AG10803 (cell line): ENCODE results near the gene CST8.

Source experiments
- DNase-seq: peaks from one replicate; pipeline ENCODE4 v3.0.0; 2010; ENCODE audit warnings: low read depth
- H3K4me3 ChIP-seq: 2 replicates; pipeline ENCODE4 v1.5.1; 2011; ENCODE audit warnings: mild to moderate bottlenecking, low read length, control low read depth
- TF ChIP-seq, protein P1 (sequence below): conservative IDR thresholded peaks from 2 replicates; pipeline ENCODE4 v1.5.1; 2011; ENCODE audit warnings: mild to moderate bottlenecking, low read length, control low read depth, inconsistent platforms

CST8 gene

DNA sequence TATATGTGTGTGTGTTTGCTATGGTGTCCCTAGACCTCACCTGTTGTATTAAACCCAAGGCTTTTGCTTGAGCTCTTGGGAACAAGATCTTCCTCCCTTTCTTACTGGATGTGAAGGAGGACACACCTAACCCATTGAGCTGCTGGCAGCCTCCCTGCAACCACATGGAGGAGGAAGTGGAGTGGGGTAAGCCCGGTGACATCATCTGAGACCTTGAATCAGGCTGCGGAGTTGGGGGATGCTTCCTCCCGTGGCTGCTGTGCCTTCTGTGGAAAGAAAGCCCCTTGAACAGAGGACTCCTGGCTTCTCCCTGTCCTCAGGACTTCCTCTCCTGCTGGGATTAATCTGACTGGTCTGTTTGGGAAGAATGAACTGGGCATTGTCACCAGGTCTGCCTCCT lies 41.5 kb upstream of the CST8 start:
- DNase-seq, result peak; percentile 13
- TF ChIP-seq, protein P1, sequence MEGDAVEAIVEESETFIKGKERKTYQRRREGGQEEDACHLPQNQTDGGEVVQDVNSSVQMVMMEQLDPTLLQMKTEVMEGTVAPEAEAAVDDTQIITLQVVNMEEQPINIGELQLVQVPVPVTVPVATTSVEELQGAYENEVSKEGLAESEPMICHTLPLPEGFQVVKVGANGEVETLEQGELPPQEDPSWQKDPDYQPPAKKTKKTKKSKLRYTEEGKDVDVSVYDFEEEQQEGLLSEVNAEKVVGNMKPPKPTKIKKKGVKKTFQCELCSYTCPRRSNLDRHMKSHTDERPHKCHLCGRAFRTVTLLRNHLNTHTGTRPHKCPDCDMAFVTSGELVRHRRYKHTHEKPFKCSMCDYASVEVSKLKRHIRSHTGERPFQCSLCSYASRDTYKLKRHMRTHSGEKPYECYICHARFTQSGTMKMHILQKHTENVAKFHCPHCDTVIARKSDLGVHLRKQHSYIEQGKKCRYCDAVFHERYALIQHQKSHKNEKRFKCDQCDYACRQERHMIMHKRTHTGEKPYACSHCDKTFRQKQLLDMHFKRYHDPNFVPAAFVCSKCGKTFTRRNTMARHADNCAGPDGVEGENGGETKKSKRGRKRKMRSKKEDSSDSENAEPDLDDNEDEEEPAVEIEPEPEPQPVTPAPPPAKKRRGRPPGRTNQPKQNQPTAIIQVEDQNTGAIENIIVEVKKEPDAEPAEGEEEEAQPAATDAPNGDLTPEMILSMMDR, result no peak
- no peak overlapping the region for H3K4me3 ChIP-seq

DNA sequence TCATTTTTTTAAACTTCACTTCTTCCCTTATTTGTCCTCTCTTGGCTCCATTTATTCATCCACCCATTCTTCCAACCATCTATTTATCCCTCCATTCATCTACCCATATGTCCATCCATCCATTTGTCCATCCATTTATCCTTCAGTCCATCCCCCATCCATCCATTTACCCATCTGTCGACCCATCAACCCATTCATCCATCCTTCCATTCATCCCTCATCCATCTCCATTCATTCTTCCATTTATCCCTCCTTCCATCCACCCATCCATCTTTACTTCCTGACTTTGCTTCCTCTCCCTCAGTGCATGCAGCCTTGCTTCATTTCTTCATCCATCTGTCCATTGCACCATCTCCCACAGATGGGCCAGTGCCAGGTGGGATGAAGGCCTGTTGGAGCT lies 40.0 kb upstream of the CST8 start:
- H3K4me3 ChIP-seq, result no peak overlapping the region
- DNase-seq, result no peak
- TF ChIP-seq, protein P1, result no peak

DNA sequence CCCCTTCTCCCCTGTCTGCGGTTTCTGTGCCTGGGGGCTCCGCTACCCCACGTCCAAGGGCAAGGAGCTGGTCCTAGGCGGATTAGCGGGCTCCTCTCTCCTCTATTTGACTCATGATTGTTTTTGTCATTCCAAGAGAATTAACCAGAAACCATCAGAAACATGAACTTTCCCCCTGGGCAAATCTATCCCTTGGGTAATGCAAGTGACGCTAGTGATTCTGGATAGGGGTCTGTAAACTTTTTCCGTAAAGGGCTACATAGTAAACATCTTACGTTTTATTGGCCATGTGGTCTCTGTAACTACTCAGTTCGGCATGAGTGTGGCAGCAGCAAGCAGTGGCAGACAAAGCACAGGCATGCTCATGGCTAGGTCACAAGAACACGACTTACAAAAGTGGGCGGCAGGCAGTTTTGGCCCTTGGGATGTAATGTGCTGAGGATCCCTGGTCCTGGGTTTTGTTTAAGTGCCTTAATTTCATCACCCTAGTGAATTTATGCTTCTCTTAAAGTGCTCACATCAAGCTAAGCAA lies 38.9 kb upstream of the CST8 start:
- TF ChIP-seq, protein P1, result no peak
- DNase-seq, result no peak
- H3K4me3 ChIP-seq, result no peak overlapping the region

DNA sequence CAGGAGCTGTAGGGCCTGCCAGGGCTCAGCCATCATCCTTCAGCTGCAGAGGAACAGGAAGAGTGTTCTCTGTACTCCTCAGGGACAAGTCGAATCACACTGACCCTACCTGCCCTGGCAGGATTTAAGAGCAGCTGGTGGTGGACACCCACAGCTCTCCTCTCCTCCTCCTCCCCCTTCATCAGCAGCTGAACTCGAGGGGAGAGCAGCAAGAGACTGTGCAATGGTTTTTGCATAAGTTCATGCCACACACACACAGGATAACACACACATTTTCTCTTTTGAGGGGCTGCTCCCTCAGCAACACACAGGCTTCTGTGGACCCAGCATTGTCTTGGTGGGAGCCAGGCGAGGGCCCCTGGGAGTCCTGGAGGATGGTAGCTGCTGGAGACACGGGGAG lies 38.1 kb upstream of the CST8 start, which contains the start of gene CST11:
Gene CST11, minus strand, starts transcription at position 101 of the 400 bp plus-strand sequence. Its CDS starts 65 bp downstream, at position 36.
- DNase-seq, result no peak

DNA sequence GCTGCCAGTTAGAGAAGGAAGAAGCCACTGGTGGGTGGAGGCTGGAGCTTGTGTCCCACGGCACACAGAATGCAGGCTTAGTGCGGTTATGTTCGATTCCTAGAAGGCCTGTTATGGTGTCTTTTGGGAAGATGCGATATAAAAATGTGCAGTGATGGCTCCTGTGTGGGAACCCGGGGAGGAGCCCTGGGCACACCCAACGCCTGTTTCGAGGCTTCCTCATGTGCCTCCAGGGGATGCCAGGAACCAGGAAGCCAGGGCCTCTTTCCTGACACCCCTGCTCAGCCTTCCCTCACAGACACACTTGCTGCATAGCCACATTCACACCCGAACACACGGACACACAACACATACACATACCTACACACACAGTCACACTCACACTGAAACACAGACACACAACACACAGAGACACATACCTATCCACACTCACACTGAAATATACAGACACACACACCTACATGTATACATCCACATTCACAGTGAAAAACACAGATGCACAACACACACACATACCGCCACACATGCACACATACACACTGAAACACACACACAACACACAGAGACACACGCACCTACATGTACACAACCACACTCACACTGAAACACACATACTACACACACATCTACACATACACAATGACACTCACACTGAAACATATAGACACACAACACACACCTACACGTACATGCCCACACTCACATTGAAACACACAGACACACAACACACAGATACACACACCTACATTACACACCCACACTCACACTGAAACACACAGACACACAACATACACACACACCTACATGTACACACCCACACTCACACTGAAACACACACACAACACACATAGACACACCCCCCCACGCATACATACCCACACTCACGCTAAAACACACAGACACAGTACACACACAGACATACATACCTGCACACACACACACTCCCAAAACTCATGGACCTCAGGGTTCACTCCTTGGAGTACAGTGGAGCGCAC lies 37.1 kb upstream of the CST8 start:
- DNase-seq, result no peak
- H3K4me3 ChIP-seq, result no peak overlapping the region
- TF ChIP-seq, protein P1, result no peak

More for the DNA sequence above, 38.1 kb upstream of the CST8 start, which contains the start of gene CST11:
- no peak within 1 kb of the TSS for H3K4me3 ChIP-seq
- TF ChIP-seq, protein P1, result no peak

DNA sequence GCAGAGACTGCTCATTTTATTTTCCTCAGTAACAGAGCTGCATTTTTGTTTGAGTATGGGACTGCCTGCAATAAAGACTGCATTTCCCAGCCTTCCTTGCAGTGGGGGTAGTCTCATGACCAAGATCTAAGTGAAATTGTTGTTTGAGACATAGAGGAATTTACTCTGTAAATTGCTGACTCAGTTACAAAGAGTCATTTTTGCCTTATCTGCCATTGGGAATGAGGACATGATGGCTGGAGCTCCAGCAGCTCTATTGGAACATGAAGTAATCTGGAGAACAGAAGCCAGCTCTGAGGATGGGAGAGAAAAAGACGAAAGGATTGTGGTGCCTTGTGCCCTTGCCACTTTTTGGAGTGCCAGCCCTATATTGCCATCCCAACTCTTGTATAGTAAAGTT lies 36.1 kb upstream of the CST8 start:
- DNase-seq, result no peak
- TF ChIP-seq, protein P1, result no peak
- H3K4me3 ChIP-seq, result no peak overlapping the region
